Astrocyte of the spinal cord (primary cell): ENCODE results near the gene SOX6.
"Not testable (repeated sequence)": the region's sequence is repeated elsewhere in the genome, so short reads cannot be mapped to it uniquely, and the experiment has no call there.

Experiments used
- DNase-seq: peaks from one replicate; pipeline ENCODE4 v3.0.0; 2011; ENCODE audit warnings: low read depth, low spot score
- H3K4me3 ChIP-seq: 2 replicates; pipeline ENCODE4 v1.5.1; 2011; ENCODE audit warnings: low read depth, mild to moderate bottlenecking, low read length, moderate library complexity
- in situ Hi-C: cut with HindIII; loops from 2 replicates; pipeline ENCODE4 v1.10.0; 2017; ENCODE audit warnings: low sequenced_read_pairs
- TF ChIP-seq, protein P1 (sequence below): IDR thresholded peaks from 2 replicates; pipeline ENCODE4 v1.5.1; 2012; ENCODE audit warnings: low read depth, mild to moderate bottlenecking, low read length, inconsistent platforms

SOX6 gene

DNA sequence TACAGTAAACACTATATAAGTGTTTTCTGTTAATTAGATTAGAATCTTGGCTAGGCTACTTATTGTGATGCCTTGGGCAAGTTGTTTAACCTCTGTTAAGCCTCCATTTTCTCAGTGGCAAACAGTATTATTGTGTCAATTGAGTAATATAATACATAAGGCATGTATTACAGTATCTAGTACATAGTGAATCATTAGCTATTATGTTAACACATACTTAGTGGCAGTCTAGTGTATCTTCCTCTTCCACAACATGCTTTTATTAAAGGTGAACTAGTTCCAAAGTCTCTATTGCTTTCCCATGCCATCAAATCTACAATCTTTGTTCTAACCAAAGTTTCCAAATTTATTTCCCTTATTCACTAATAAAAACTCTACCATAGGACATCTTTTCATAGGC lies 200.9 kb downstream of the SOX6 start:
- no peak for DNase-seq
- H3K4me3 ChIP-seq = no peak overlapping the region
- TF ChIP-seq, protein P1, sequence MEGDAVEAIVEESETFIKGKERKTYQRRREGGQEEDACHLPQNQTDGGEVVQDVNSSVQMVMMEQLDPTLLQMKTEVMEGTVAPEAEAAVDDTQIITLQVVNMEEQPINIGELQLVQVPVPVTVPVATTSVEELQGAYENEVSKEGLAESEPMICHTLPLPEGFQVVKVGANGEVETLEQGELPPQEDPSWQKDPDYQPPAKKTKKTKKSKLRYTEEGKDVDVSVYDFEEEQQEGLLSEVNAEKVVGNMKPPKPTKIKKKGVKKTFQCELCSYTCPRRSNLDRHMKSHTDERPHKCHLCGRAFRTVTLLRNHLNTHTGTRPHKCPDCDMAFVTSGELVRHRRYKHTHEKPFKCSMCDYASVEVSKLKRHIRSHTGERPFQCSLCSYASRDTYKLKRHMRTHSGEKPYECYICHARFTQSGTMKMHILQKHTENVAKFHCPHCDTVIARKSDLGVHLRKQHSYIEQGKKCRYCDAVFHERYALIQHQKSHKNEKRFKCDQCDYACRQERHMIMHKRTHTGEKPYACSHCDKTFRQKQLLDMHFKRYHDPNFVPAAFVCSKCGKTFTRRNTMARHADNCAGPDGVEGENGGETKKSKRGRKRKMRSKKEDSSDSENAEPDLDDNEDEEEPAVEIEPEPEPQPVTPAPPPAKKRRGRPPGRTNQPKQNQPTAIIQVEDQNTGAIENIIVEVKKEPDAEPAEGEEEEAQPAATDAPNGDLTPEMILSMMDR = no peak
- in situ Hi-C loops = no loop called here

DNA sequence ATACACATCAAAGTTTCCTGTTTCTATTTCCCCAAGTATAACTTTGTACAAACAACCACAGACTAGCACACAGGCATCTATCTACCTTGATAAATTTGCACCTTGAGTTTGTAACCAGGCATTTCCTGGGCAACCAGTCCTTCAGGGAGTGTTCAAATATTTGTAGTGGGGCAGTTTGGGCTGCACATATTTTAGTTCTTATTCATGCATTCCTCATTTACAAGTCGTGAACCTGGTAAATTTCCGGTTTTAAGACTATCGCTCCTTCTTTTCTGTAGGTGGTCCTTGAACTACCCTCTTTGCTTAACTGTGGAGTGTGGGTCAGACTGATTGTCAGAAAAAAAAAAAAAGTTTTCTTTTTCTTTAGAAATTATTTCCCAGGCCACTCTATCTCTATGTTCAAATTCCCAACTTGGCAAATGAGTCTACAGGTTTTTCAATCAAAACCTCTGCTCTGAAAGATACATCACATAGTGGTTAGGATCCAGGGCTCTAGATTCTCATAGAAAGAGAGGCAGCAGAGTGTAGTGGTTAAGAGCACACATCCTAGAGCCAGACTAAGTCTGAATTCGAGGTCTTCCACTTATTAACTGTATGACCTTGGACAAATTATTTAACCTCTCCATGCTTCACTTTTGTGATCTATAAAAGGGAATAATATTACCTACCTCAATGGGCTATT lies 201.5 kb downstream of the SOX6 start:
- H3K4me3 ChIP-seq = no peak overlapping the region
- TF ChIP-seq, protein P1 = no peak
- in situ Hi-C loops = no loop called here
- DNase-seq = peak; percentile 32

DNA sequence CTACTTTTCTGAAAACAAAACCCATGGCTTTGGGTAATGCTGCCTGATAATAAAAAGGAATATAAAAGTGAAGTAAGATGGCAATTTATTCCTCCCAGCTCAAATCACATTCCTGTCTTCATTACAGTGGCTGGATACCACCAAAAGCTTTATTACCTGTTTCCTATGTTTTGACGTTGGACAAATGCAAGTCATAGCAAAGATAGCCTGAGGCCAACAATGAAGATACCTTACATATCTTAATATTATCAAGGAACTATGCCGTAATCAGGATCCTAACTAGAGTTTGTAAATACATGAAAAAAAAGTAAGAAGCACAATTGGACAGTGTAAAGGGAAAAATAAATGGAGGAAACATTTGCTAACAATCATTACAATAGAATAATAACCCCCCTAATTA lies 202.4 kb downstream of the SOX6 start:
- TF ChIP-seq, protein P1 = no peak
- no peak overlapping the region for H3K4me3 ChIP-seq
- DNase-seq = no peak
- in situ Hi-C loops = no loop called here

DNA sequence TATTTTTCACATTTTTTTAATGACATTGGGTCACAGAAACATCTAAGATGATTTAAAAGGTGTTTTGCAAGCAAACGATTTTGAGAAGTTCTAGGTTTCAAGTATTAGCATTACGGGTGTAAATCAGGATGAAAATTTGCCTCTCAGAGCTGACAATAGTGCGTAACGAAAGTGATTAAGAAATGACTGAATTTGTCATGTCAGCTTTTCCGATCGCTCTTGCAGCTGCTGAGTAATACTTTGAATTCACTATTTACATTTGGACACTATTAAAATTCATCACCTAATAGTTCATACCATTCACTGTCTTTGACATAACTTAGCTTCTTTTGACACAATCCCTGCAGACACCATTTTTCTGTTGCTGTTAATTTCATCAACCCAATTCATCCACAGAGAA lies 205.2 kb downstream of the SOX6 start:
- no peak overlapping the region for H3K4me3 ChIP-seq
- TF ChIP-seq, protein P1 = no peak
- in situ Hi-C loops = no loop called here
- no peak for DNase-seq

DNA sequence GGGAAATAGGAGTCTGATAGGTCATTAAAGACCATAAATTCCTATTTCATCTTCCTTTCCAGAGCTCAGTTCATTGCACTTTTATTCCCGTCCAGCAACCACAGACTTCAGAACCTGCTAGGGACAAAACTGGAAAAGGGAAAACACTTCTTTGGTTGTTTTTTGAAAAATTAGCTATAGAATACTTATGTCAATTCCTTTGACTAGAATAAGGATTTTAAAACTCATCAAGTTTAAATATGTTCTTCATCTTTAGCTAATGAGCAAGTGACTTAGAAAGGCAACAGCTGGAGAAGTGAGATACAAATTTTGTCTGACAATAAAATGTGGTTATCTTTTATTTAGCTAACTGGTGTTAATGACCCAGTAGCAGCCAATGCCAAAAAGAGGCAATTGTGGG lies 206.9 kb downstream of the SOX6 start:
- DNase-seq = no peak
- in situ Hi-C loops = no loop called here
- no peak overlapping the region for H3K4me3 ChIP-seq

DNA sequence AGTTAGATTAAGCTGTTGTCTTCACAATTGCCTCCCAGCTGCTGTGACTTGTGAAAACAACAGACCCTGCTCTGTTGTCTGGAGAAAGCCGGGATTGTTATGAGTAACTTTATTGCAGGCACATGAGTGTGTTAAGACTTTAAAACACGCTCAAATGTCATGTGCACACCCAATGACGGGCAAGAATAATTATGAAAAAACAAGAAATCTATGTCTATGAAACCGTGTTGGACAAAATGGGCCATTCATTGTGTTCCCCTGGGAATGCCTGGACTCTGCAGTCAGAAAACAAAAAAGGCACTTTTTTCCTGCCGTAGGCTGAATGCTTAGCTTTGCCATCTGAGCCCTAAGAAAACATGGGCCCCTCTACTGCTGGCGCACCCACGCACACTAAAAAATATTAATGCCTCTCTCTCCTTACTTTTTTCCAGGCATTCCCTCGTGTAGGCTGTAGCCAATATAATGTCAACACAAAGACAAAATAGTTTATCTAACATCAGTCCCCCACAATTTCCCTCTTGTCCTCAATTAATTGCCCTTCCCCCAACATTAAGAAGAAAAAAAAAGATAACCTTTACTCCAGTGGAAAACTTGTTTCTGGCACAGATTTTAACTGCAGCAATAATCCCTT lies 207.9 kb downstream of the SOX6 start:
- in situ Hi-C loops = no loop called here
- TF ChIP-seq, protein P1 = no peak
- DNase-seq = no peak
- no peak overlapping the region for H3K4me3 ChIP-seq

More for the DNA sequence above, 206.9 kb downstream of the SOX6 start:
- TF ChIP-seq, protein P1 = no peak

DNA sequence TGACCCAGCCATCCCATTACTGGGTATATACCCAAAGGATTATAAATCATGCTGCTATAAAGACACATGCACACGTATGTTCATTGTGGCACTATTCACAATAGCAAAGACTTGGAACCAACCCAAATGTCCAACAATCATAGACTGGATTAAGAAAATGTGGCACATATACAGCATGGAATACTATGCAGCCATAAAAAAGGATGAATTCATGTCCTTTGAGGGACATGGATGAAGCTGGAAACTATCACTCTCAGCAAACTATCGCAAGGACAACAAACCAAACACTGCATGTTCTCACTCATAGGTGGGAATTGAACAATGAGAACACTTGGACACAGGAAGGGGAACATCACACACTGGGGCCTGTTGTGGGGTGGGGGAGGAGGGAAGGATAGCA lies 209.4 kb downstream of the SOX6 start:
- DNase-seq, in situ Hi-C loops: not testable (repeated sequence)

DNA sequence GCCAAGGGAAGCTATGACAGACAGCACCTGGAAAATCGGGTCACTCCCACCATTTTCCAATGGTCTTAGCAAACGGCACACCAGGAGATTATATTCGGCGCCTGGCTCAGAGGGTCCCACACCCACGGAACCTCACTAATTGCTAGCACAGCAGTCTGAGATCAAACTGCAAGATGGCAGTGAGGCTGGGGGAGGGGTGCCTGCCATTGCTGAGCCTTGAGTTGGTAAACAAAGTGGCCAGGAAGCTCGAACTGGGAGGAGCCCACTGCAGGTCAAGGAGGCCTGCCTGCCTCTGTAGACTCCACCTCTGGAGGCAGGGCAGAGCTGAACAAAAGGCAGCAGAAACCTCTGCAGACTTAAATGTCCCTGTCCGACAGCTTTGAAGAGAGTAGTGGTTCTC lies 214.7 kb downstream of the SOX6 start:
- DNase-seq, in situ Hi-C loops, H3K4me3 ChIP-seq: not testable (repeated sequence)

More for the DNA sequence above, 209.4 kb downstream of the SOX6 start:
- not testable (repeated sequence) for H3K4me3 ChIP-seq

DNA sequence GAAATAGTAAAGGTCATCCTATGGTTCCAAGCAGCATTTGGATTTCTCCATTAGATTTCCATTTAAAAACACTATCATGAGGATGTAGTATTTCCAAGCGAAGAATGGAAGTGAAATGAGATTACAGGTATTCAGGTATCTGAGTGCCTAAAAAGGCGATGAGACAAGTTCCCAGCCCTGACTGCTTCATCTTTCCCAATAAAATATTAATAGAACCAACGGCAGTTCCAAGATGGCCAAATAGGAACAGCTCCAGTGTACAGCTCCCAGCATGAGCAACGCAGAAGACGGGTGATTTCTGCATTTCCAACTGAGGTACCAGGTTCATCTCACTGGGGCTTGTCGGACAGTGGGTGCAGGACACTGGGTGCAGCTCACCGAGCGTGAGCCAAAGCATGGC lies 215.2 kb downstream of the SOX6 start:
- in situ Hi-C loops, DNase-seq, H3K4me3 ChIP-seq: not testable (repeated sequence)
